ENCODE measurements around the gene BRF1. TPM values are rescaled to one million over a fixed set of nuclear protein-coding genes. Genes with fewer than 3 reads are reported as not detected.
A peak's percentile ranks its signal among the peaks of the same experiment; 100 is the strongest.

Gene BRF1
- total and polyA plus RNA-seq, 2 of the 13 experiments (the other 11 are each of a cell fraction or from before 2014, with no cell fraction given), result 5.1 to 11.0 TPM

GRCh38 chr14:105313381-105314286 is 12.8 kb upstream of the BRF1 start (continued):
- TF ChIP-seq ZMYM4 (CRISPR knock-in tag; IDR thresholded peaks at IDR 0.05) (no peak), HIC2 (CRISPR knock-in tag; IDR thresholded peaks at IDR 0.05; ENCODE audit: low read depth) (no peak), CCDC6 (CRISPR knock-in tag; IDR thresholded peaks at IDR 0.05) (no peak), ELF4 (CRISPR knock-in tag; IDR thresholded peaks at IDR 0.05; ENCODE audit: borderline replicate concordance) (no peak), FLYWCH1 (CRISPR knock-in tag; IDR thresholded peaks at IDR 0.05) (no peak), ZNF780A (CRISPR knock-in tag; IDR thresholded peaks at IDR 0.05) (no peak), SPEN (CRISPR knock-in tag; IDR thresholded peaks at IDR 0.05; ENCODE audit: low read depth) (peak; percentile 53; the same call in 1 of the 2 replicates), ZNF24 (IDR thresholded peaks at IDR 0.05) (no peak), KLF12 (CRISPR knock-in tag; IDR thresholded peaks at IDR 0.05; ENCODE audit: borderline replicate concordance) (0 out of 2 replicates have a peak, but pooled peaks have one; percentile 39), E2F1 (CRISPR knock-in tag; IDR thresholded peaks at IDR 0.05) (no peak), ZNF605 (CRISPR knock-in tag; IDR thresholded peaks at IDR 0.05) (no peak), ZKSCAN1 (IDR thresholded peaks at IDR 0.05; ENCODE audit: low read length) (no peak), GPN1 (CRISPR knock-in tag; IDR thresholded peaks at IDR 0.05; ENCODE audit: borderline replicate concordance) (no peak), RAD51 (IDR thresholded peaks at IDR 0.05; ENCODE audit: borderline replicate concordance) (no peak), AGO2 (optimal IDR thresholded peaks at IDR 0.05; ENCODE audit: low read depth, low read length) (peak; percentile 31), TCF12 (IDR thresholded peaks at IDR 0.05) (no peak), TCF12 (CRISPR knock-in tag; IDR thresholded peaks at IDR 0.05) (no peak), ZNF790 (CRISPR knock-in tag; IDR thresholded peaks at IDR 0.05; ENCODE audit: borderline replicate concordance) (no peak), ZBTB37 (CRISPR knock-in tag; IDR thresholded peaks at IDR 0.05) (no peak), ZSCAN21 (CRISPR knock-in tag; IDR thresholded peaks at IDR 0.05; ENCODE audit: borderline replicate concordance) (no peak)
- TF ChIP-seq, protein P1, sequence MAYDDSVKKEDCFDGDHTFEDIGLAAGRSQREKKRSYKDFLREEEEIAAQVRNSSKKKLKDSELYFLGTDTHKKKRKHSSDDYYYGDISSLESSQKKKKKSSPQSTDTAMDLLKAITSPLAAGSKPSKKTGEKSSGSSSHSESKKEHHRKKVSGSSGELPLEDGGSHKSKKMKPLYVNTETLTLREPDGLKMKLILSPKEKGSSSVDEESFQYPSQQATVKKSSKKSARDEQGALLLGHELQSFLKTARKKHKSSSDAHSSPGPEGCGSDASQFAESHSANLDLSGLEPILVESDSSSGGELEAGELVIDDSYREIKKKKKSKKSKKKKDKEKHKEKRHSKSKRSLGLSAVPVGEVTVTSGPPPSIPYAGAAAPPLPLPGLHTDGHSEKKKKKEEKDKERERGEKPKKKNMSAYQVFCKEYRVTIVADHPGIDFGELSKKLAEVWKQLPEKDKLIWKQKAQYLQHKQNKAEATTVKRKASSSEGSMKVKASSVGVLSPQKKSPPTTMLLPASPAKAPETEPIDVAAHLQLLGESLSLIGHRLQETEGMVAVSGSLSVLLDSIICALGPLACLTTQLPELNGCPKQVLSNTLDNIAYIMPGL (CRISPR knock-in tag; IDR thresholded peaks at IDR 0.05; ENCODE audit: borderline replicate concordance in 1 of 2, low read depth in 1 of 2), result peak in 1 of 2 experiments; percentile 56; a peak in 1 of 4 replicates
- TF ChIP-seq, protein P2, sequence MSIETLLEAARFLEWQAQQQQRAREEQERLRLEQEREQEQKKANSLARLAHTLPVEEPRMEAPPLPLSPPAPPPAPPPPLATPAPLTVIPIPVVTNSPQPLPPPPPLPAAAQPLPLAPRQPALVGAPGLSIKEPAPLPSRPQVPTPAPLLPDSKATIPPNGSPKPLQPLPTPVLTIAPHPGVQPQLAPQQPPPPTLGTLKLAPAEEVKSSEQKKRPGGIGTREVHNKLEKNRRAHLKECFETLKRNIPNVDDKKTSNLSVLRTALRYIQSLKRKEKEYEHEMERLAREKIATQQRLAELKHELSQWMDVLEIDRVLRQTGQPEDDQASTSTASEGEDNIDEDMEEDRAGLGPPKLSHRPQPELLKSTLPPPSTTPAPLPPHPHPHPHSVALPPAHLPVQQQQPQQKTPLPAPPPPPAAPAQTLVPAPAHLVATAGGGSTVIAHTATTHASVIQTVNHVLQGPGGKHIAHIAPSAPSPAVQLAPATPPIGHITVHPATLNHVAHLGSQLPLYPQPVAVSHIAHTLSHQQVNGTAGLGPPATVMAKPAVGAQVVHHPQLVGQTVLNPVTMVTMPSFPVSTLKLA (IDR thresholded peaks at IDR 0.05), result no peak

Data from HepG2 (cell line).